OCI-LY1 (cell line): Measurements from ENCODE around the gene CCDC57.

Experiments used
- CTCF ChIP-seq: fragments of 200-600 bp; sonication (generic), shearing (Covaris generic); IDR thresholded peaks from 2 replicates; pipeline ENCODE4 v1.5.1; 2017; ENCODE audit warnings: mild to moderate bottlenecking, antibody characterized with exemption, low read length, moderate library complexity, mixed read lengths
- EZH2 ChIP-seq: fragments of 200-600 bp; sonication (generic), shearing (Covaris generic); IDR thresholded peaks from 2 replicates; pipeline ENCODE4 v1.8.0; 2017; ENCODE audit warnings: borderline replicate concordance, mixed run types, mild to moderate bottlenecking, antibody characterized with exemption, low read length, moderate library complexity, mixed read lengths

- TF ChIP-seq EZH2: no peak
- TF ChIP-seq CTCF: no peak
Observed at GRCh38 chr17:82085031-82085861, 127.4 kb downstream of the CCDC57 start.
